H1 (cell line): Measurements from ENCODE around the gene SVIP. TPM values are rescaled to one million over a fixed set of nuclear protein-coding genes. Genes with fewer than 3 reads are reported as not detected.

ENCODE experiments used
- TAF1 ChIP-seq: IDR thresholded peaks from 2 replicates; pipeline ENCODE4 v1.6.1; 2011; ENCODE audit warnings: mild to moderate bottlenecking, low read depth, low read length
- polyA plus RNA-seq, 7 experiments: library from polyadenylated mRNA; depleted of rRNA in 3 of 7; stranded (reverse) in 5 of 7; unstranded in 2 of 7; fragments of >200 nt in 5 of 7; fragments of 200-250 nt in 2 of 7; gene quantifications; 1 replicate in 5 of 7; 2 replicates in 1 of 7; 4 replicates in 1 of 7; pipeline versions ENCODE4 v1.2.1 to v1.2.3, GENCODE V29; 2011 to 2013; ENCODE audit warnings: missing spikeins in 2 of 7, mixed read lengths in 2 of 7
- total RNA-seq: library from RNA; stranded (reverse); fragmentation: NEBNext Ultra II Directional; extraction: Animal tissue kit (Norgen Biotek cat#: 25700); gene quantifications from 2 replicates; pipeline ENCODE4 v1.2.1, GENCODE V29; 2021

SVIP gene
- total and polyA plus RNA-seq, 2 of the 8 experiments (the other 6 are each of a cell fraction or from before 2014, with no cell fraction given): 1.2 to 11.4 TPM

- TF ChIP-seq TAF1: no peak
Observed at GRCh38 chr11:22807855-22808570, 21.6 kb downstream of the SVIP start (continued).
